ENCODE results near the gene PPFIBP2. TPM values are rescaled to one million over a fixed set of nuclear protein-coding genes. Genes with fewer than 3 reads are reported as not detected.

Gene PPFIBP2
- total RNA-seq, 1 donor from 2014 or later: 24.1 TPM

DNA sequence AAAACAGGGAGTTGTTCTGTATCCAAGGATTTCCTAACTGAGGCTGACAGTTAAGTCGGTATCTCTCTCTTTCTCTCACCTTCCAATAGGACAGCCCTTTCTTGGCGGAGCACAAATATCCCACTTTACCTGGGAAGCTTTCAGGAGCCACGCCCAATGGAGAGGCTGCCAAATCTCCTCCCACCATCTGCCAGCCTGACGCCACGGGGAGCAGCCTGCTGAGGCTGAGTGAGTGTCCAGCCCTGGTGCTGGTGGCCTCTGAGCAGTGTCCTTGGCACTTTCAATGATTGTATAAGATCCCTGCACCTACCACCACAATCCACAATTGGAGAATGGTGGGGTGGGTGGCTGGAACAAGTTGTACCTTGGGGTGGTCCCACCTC lies 125.8 kb downstream of the PPFIBP2 start:
- TF ChIP-seq, protein P1, sequence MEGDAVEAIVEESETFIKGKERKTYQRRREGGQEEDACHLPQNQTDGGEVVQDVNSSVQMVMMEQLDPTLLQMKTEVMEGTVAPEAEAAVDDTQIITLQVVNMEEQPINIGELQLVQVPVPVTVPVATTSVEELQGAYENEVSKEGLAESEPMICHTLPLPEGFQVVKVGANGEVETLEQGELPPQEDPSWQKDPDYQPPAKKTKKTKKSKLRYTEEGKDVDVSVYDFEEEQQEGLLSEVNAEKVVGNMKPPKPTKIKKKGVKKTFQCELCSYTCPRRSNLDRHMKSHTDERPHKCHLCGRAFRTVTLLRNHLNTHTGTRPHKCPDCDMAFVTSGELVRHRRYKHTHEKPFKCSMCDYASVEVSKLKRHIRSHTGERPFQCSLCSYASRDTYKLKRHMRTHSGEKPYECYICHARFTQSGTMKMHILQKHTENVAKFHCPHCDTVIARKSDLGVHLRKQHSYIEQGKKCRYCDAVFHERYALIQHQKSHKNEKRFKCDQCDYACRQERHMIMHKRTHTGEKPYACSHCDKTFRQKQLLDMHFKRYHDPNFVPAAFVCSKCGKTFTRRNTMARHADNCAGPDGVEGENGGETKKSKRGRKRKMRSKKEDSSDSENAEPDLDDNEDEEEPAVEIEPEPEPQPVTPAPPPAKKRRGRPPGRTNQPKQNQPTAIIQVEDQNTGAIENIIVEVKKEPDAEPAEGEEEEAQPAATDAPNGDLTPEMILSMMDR (IDR thresholded peaks at IDR 0.05): no peak
- peaks cover 9% of the 10 kb centered on the region for H3K4me1 ChIP-seq
- no peaks in the 10 kb centered on the region for H3K9me3 ChIP-seq
- ATAC-seq (peak; percentile 60 to 71), DNase-seq (peak; percentile 65)
- no peak overlapping the region for H3K4me3 ChIP-seq
- intact Hi-C loops (cut with DNase I): no loop called here
- peak overlapping the region; percentile 27 for H3K27ac ChIP-seq
- H3K27me3 ChIP-seq (ENCODE audit: low read depth): no peaks in the 10 kb centered on the region
- peaks cover 72% of the 10 kb centered on the region for H3K36me3 ChIP-seq

DNA sequence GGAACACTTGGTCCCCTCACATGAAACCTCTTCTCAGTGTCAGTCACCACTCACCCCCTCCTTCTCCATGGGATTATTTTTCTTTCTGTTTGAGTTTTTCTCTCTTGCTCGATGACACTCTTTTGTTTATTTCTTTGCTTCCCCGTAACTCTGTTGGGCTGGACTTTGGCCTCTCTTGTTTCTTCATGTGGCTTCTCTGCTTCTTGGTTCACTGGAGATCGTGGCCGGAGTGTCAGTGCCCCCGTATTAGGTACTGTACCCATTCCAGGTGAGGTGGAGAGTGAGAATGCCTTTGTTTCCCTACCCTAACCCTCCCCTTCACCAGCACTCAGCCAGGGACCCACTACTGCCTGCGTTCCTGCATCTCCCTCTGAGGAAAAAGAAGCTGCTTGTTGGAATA lies 127.0 kb downstream of the PPFIBP2 start:
- H3K27ac ChIP-seq: no peak overlapping the region
- H3K27me3 ChIP-seq (ENCODE audit: low read depth): no peaks in the 10 kb centered on the region
- intact Hi-C loops (cut with DNase I): no loop called here
- peaks cover 9% of the 10 kb centered on the region for H3K4me1 ChIP-seq
- H3K36me3 ChIP-seq: peaks cover 60% of the 10 kb centered on the region
- H3K4me3 ChIP-seq: no peak overlapping the region
- TF ChIP-seq, protein P1 (IDR thresholded peaks at IDR 0.05): no peak
- no peak for ATAC-seq
- no peak for DNase-seq
- no peaks in the 10 kb centered on the region for H3K9me3 ChIP-seq

DNA sequence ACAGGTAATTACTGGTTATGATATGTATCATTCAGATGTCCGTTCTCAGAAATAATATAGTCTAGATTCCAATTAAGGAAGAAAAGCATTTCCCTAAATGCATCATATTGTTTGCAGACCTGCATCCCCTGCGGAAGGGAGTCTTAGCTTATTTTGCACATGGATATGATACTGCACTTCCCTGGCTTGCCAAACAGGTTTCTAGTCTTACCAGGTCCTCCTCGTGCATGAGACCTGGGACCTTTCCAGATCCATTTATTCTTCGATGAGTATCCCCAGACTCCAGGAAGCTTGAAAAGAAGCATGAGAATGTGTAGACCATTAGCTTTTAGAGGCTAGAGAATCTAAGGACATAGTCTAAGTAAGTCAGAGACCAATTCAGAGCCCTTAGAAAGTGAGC lies 128.9 kb downstream of the PPFIBP2 start:
- Histone ChIP-seq H3K27ac (no peak overlapping the region), H3K4me3 (no peak overlapping the region), H3K4me1 (peaks cover 9% of the 10 kb centered on the region), H3K36me3 (peaks cover 43% of the 10 kb centered on the region), H3K27me3 (ENCODE audit: low read depth) (no peaks in the 10 kb centered on the region), H3K9me3 (no peaks in the 10 kb centered on the region)
- intact Hi-C loops (cut with DNase I): no loop called here
- TF ChIP-seq, protein P1 (IDR thresholded peaks at IDR 0.05): no peak
- ATAC-seq (no peak), DNase-seq (no peak)

DNA sequence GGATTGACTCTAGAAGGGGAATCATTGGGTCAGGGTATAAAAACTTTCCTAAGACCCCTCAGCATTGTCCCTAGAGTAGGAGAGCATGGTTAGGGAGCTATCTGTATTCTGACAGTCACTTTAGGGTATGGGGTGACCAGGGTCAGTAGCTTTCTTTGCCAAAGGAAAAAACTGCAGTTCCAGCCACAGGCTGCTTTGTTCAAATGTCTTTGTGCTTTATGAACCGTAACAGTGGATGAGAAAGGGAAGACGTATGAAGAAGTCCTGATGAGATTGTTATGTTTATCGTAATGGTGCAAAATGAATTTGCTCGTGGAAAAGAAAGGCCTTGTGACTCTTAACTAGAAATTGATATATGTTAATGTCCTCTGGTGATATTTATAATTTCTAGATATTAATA lies 129.5 kb downstream of the PPFIBP2 start:
- H3K36me3 ChIP-seq: peaks cover 45% of the 10 kb centered on the region
- peaks cover 9% of the 10 kb centered on the region for H3K4me1 ChIP-seq
- TF ChIP-seq, protein P1 (IDR thresholded peaks at IDR 0.05): no peak
- no peak overlapping the region for H3K27ac ChIP-seq
- no peak for DNase-seq
- no peaks in the 10 kb centered on the region for H3K27me3 ChIP-seq (ENCODE audit: low read depth)
- intact Hi-C loops (cut with DNase I): no loop called here
- H3K4me3 ChIP-seq: no peak overlapping the region
- H3K9me3 ChIP-seq: no peaks in the 10 kb centered on the region
- ATAC-seq: no peak

DNA sequence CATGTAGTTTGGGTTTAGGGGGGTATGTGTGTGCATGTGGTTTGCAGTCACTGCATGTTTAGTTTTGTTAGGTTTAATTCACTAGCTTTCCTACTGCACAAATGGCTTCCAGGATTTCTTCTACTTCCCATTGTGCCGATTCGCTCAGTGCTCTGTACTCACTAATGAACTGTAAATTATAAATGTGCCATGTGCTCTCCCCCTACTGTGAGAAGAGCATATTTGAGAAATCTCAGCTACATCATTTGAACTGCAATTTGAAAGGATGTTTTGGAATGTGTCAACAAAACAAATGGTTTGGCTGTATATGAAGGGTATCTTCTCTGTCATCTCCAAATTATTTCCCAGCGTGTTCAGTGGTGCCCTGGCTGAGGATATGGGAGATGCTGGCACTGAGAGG lies 131.4 kb downstream of the PPFIBP2 start:
- intact Hi-C loops (cut with DNase I): no loop called here

More for the DNA sequence above, 131.4 kb downstream of the PPFIBP2 start:
- no peaks in the 10 kb centered on the region for H3K9me3 ChIP-seq
- H3K27ac ChIP-seq: no peak overlapping the region
- TF ChIP-seq, protein P1 (IDR thresholded peaks at IDR 0.05): no peak
- H3K4me1 ChIP-seq: no peaks in the 10 kb centered on the region
- ATAC-seq (no peak), DNase-seq (no peak)
- H3K4me3 ChIP-seq: no peak overlapping the region
- H3K27me3 ChIP-seq (ENCODE audit: low read depth): no peaks in the 10 kb centered on the region
- H3K36me3 ChIP-seq: peaks cover 57% of the 10 kb centered on the region
